SHP77 (cell line): ENCODE data around the gene PACS1.
A peak's percentile ranks its signal among the peaks of the same experiment; 100 is the strongest.

Experiments
- DNase-seq, 2 experiments: peaks; one replicate each; lab custom pipeline; 2025; lab: John Stamatoyannopoulos, UW

Gene PACS1

DNA sequence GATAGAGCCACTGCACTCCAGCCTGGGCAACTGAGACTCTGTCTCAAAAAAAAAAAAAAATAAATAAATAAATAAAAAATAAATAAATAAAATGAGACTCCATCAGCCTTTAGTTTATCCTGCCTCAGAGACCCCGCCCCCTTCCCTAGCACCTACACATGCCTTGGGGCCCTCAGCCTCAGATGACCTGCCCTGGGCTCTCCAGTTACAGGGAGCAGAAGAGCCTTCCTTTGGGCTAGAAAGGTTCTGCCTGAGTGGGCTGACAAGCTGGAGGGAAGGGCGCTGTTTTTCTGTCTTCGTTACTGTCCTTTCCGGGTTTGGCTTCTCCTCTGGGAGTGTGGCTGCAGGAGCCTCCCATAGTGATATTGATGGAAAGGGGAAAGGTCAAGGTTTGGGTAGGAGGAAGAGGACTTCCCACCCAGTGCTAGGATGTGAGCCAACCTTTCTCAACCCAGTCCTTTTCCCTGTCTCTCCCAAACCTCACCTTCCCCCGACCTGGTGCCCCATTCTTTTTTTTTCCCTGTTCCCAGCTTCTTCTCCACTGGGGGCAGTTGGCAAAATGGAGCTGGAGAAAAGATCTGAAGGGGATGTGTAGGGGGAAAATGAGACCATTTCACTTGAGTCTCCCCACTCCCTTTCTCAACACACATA, 19.4 kb upstream of the PACS1 start:
- DNase-seq, result no peak

GRCh38 chr11:66051371-66051765, 18.7 kb upstream of the PACS1 start:
- no peak for DNase-seq

DNA sequence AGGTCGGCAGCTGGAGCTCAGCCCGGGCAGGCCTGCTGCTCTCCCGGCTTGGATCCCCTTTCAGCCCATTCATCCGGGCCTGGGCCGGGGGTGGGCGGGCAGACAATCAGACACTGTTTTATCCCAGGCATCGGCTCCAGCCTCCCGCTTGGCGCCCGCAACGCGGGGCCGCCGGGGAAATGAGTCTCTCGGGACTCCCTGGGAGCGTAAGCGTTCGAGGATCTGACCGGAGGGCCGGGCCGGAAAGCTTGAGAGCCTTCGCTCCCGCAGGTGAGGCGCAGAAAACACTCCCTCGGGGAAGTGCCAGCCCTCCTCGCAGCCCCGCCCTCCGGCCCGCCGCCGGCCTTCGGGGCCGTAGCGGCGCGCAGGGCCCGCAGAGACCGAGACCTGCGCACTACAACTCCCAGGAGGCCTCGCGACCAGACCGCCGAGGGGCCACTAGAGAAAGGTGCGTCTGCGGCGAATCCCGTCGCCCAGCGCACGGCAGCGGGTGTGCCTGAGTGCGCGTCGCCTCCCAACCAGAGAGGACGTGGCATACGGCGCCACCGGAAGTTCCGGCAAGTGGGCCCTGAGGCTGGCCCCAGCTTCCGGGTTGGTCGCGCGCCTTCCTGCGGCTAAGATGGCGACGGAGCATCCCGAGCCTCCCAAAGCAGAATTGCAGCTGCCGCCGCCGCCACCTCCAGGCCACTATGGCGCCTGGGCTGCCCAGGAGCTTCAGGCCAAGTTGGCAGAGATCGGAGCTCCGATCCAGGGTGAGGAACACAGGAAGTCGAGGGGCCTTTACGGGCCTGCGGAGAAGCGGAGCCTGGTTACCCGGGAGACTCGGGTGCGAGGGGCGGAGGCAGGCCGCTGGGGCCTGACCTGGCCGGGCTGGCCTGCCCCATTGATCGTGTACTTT, 18.1 kb upstream of the PACS1 start, which contains the start of gene SF3B2:
TSS of gene SF3B2 (plus strand) at position 599 of the 898 bp plus-strand sequence. CDS start at position 620, 21 bp downstream.
- DNase-seq, result peak; percentile 97

DNA sequence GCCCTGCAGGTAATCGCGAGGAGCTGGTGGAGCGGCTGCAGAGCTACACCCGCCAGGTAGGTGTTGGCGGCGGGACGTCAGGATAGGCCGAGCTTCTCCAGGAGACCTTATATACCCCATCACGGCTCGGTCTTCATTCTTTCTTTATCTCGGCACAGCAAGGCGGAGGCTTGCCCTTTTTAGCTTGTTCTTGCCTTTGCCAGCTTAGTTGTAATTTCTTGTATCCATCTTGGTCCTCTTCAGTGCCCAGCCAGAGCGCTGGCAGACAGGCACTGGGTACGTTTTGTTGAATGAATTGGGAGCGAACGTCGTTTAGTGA, 17.4 kb upstream of the PACS1 start:
- DNase-seq, result no peak

DNA sequence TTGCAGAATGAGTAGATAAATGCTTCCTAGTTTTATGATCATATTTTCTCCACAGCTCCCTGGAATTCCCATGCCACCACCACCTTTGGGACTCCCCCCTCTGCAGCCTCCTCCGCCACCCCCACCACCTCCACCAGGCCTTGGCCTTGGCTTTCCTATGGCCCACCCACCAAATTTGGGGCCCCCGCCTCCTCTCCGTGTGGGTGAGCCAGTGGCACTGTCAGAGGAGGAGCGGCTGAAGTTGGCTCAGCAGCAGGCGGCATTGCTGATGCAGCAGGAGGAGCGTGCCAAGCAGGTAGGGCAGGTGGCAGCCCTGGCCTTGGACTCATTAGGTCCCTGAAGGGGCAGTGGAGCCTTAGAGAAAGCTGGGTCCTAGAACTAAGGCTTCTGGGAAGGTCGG, 15.1 kb upstream of the PACS1 start:
- DNase-seq, result no peak

GRCh38 chr11:66056501-66056900, 13.6 kb upstream of the PACS1 start:
- no peak for DNase-seq

DNA sequence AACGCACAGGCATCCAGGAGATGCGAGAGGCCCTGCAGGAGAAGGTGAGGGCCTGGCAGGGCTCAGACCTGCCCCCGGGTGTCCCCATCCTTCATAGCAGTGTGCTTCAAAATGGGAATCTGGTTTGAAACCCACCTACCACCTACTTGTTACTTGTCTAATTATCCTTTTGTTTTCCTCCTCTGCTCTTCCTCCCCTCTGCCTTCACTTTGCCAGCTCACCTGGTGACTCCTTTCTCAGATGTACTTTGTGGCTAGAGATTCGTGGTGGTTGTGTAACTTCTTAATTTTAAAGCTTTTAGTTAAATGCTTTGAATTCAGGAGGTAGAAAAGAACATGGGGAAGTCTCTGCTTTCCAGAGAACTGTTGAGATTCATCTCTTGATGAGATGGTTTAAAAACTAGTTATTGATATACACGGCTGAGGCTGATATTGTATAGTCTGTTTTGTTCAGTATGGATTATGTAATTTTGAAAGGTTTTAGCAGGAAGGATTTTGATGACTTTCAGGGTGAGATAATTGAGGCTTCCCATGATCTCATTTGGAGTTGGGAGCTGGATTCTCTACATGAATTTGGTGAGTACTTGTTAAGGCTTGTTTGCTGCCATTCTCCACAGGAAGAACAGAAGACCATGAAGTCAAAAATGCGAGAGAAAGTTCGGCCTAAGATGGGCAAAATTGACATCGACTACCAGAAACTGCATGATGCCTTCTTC, 9.9 kb upstream of the PACS1 start:
- no peak for DNase-seq

DNA sequence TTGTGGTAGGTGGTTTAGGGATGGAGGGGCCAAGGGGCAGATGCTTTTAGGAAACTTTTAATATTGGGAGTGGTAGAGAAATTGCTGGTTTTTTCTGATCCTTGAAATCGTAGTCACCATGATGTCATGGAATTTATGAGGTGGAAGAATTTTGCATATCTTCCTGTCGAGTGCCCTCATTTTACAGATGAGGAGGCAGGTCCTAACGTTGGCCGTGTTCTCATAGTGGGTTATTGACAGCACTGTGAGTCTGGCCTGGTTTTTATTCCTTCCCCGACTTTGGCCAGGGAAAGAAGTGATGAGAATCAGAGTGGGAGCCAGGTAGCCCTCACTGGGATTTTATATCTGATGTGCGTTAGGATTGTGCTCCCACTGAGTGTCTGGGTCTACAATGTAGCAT, 8.8 kb upstream of the PACS1 start:
- DNase-seq, result no peak

DNA sequence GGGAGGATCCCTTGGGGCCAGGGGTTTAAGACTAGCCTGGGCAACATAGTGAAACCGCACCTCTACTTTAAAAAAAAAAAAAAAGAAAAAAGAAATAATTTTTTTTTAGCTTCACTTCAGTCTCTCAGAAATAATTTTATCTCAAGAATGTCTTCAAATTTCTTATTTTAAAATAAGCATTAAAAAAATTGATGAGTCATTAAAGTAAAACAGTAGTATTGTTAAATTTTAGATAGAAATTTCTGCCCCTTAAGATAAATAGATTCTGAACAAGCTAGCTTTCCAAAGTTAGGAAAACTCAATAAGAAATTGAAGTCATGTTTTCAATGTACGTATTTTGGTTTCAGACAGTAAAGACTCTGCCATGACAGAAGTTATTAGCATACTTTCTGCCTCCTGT, 7.7 kb upstream of the PACS1 start:
- DNase-seq, result no peak

- DNase-seq, result no peak
Observed at GRCh38 chr11:66063900-66064299, 6.2 kb upstream of the PACS1 start.

GRCh38 chr11:66064571-66064970, 5.5 kb upstream of the PACS1 start:
- DNase-seq, result no peak

- DNase-seq, result no peak
Observed at GRCh38 chr11:66066751-66067150, 3.3 kb upstream of the PACS1 start.

DNA sequence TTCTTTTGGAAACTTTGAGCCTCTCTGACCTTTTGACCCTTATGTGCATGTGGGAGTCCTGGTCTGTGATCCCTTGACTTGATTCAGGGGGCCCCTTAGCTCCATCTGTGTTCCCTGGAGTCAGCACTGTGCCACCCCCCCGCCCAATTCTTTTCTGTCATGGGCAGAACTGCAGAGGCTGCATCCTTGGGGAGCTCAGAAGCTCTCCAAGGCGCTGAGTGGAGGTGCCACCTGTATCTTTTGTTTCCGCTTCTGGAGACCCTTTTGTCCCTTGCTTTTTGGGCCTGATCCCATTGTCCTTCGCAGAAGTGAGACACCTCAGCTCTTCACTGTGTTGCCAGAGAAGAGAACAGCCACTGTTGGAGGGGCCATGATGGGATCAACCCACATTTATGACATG, 2.4 kb upstream of the PACS1 start:
- no peak for DNase-seq

- peak; percentile 40 to 52 for DNase-seq
Observed at GRCh38 chr11:66068154-66068821, 1.8 kb upstream of the PACS1 start.

GRCh38 chr11:66068923-66069714, 953 bp upstream of the PACS1 start:
- peak in 1 of 2 experiments; percentile 33 for DNase-seq

GRCh38 chr11:66070604-66071380, 720 bp downstream of the PACS1 start:
- peak in 1 of 2 experiments; percentile 28 for DNase-seq

DNA sequence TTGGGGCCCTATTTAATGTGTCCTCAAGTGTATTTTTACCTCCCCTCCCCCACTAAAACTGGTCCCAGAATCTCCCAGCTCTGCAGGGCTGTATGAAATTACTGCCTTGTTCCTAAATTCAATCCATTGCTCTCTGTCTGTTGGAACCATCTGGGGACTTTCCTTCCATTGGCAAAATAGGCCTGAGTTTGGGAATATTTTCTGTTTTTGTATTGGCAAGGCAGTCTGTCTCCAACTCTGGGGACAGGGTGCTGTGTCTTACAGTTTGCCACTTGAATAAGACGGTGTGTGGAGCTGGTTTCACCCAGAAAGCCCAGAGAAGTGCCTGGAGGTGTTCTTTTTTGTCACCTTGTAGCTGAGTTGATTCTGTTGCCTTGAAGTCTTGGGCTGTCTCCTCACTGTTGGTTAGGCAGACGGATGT, 1.3 kb downstream of the PACS1 start:
- no peak for DNase-seq

- DNase-seq, result no peak
Observed at GRCh38 chr11:66072081-66072480, 2.0 kb downstream of the PACS1 start.

DNA sequence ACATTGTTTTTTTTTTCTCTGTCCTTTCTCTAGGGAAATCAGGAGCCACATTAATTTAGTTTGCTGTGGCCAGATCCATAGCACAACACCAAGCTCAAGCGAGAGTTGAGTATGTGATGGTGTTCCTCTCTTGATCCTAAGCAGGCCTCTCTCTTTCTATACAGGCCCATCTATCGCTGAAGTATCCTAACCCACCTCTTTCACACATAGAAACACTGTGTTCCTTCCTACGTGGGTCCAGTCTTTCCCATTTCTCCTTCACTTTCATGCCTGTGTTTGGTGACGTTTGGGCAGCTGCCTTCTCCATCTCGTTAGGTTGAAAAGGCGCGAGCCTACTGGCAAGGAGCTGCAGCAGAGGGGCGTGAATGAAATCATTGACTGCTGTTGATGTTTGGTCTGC, 2.4 kb downstream of the PACS1 start:
- DNase-seq, result no peak

GRCh38 chr11:66073669-66074068, 3.6 kb downstream of the PACS1 start:
- no peak for DNase-seq

DNA sequence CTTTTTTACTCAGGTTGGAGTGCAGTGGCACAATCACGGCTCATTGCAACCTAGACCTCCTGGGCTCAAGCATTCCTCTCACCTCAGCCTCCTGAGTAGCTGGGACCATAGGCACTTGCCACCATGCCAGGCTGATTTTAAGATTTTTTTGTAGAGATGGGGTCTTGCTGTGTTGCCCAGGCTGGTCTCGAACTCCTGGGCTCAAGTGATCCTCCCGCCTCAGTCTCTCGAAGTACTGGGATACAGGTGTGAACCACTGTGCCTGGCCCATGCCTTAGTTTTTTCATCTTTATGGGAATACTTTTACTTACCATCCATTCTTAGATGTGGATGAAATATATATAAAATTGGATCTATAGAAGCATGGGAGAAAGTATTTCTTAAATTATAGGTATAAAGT, 5.2 kb downstream of the PACS1 start:
- no peak for DNase-seq
